ENCODE results near the gene MFSD1. TPM values are rescaled to one million over a fixed set of nuclear protein-coding genes. Genes with fewer than 3 reads are reported as not detected.
A peak's percentile ranks its signal among the peaks of the same experiment; 100 is the strongest.

MFSD1 gene
- total and polyA plus RNA-seq, 2 of the 13 experiments (the other 11 are each of a cell fraction or from before 2014, with no cell fraction given), result 17.3 to 37.9 TPM

DNA sequence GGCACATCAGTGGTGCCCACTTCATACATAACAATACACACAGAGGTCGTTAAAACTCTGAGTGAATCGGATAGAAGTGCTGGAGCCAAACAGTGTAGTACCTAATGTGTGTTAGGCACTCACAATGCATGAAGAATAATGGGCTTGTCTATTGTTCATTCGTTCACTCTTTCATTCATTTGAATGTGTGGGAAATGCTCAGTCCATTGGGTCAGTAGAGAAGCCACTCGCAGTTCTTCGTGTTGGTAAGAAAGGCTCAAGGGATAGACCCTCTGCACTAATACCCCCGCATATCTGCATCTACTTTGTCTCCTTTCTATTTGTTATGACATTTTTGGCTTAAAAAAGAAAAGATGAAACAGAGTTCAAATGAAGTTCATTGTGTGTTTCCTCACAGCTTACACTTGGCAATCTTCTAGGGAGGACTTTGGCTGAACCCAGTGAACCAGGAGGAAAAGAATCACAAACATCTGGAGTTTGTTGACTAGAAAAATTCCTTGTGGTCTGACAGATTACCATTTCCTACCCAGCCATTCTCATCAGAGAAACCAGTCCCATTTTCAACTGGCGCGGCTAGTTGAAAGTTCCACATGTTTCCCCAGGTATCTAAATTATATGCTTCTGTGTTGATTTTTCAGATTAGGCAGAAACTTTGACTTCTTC is 32.8 kb upstream of the MFSD1 start (continued):
- TF ChIP-seq, protein P1, sequence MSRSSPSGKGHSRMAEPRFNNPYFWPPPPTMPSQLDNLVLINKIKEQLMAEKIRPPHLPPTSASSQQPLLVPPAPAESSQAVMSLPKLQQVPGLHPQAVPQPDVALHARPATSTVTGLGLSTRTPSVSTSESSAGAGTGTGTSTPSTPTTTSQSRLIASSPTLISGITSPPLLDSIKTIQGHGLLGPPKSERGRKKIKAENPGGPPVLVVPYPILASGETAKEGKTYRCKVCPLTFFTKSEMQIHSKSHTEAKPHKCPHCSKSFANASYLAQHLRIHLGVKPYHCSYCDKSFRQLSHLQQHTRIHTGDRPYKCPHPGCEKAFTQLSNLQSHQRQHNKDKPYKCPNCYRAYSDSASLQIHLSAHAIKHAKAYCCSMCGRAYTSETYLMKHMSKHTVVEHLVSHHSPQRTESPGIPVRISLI (CRISPR knock-in tag; IDR thresholded peaks at IDR 0.05; ENCODE audit: borderline replicate concordance), result no peak
- TF ChIP-seq ZNF317 (CRISPR knock-in tag; IDR thresholded peaks at IDR 0.05) (no peak), ZNF333 (CRISPR knock-in tag; IDR thresholded peaks at IDR 0.05; ENCODE audit: borderline replicate concordance) (no peak), RXRB (CRISPR knock-in tag; IDR thresholded peaks at IDR 0.05; ENCODE audit: borderline replicate concordance) (peak; percentile 38), ZNF24 (IDR thresholded peaks at IDR 0.05) (0 out of 2 replicates have a peak, but pooled peaks have one; percentile 14), ZSCAN31 (CRISPR knock-in tag; IDR thresholded peaks at IDR 0.05; ENCODE audit: low read depth) (no peak), HMG20A (CRISPR knock-in tag; IDR thresholded peaks at IDR 0.05; ENCODE audit: borderline replicate concordance) (peak; percentile 62; the same call in 1 of the 2 replicates), ZNF296 (CRISPR knock-in tag; conservative IDR thresholded peaks at IDR 0.05) (no peak), MTF2 (CRISPR knock-in tag; IDR thresholded peaks at IDR 0.05; ENCODE audit: borderline replicate concordance) (no peak), FOXA3 (CRISPR knock-in tag; IDR thresholded peaks at IDR 0.05) (peak; percentile 54; the same call in 1 of the 2 replicates), SIN3A (IDR thresholded peaks at IDR 0.05; ENCODE audit: borderline replicate concordance, low read depth, low read length) (no peak), ZNF234 (CRISPR knock-in tag; conservative IDR thresholded peaks at IDR 0.05) (no peak), STAG1 (CRISPR knock-in tag; IDR thresholded peaks at IDR 0.05) (no peak), CREM (IDR thresholded peaks at IDR 0.05) (peak; percentile 35), CREM (CRISPR knock-in tag; IDR thresholded peaks at IDR 0.05) (no peak), NCOR1 (IDR thresholded peaks at IDR 0.05; ENCODE audit: borderline replicate concordance, low read length) (peak; percentile 52; the same call in 1 of the 2 replicates), ARID2 (CRISPR knock-in tag; IDR thresholded peaks at IDR 0.05; ENCODE audit: borderline replicate concordance) (no peak), ZNF468 (CRISPR knock-in tag; IDR thresholded peaks at IDR 0.05) (no peak), YEATS2 (CRISPR knock-in tag; IDR thresholded peaks at IDR 0.05; ENCODE audit: borderline replicate concordance) (no peak), ZNF329 (CRISPR knock-in tag; IDR thresholded peaks at IDR 0.05; ENCODE audit: low read depth) (no peak), ZNF598 (CRISPR knock-in tag; IDR thresholded peaks at IDR 0.05; ENCODE audit: borderline replicate concordance) (no peak), ISL2 (CRISPR knock-in tag; IDR thresholded peaks at IDR 0.05) (peak; percentile 66; the same call in 1 of the 2 replicates)
- TF ChIP-seq, protein P2, sequence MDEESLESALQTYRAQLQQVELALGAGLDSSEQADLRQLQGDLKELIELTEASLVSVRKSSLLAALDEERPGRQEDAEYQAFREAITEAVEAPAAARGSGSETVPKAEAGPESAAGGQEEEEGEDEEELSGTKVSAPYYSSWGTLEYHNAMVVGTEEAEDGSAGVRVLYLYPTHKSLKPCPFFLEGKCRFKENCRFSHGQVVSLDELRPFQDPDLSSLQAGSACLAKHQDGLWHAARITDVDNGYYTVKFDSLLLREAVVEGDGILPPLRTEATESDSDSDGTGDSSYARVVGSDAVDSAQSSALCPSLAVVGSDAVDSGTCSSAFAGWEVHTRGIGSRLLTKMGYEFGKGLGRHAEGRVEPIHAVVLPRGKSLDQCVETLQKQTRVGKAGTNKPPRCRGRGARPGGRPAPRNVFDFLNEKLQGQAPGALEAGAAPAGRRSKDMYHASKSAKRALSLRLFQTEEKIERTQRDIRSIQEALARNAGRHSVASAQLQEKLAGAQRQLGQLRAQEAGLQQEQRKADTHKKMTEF (CRISPR knock-in tag; IDR thresholded peaks at IDR 0.05), result 0 out of 2 replicates have a peak, but pooled peaks have one; percentile 35
- TF ChIP-seq, protein P3, sequence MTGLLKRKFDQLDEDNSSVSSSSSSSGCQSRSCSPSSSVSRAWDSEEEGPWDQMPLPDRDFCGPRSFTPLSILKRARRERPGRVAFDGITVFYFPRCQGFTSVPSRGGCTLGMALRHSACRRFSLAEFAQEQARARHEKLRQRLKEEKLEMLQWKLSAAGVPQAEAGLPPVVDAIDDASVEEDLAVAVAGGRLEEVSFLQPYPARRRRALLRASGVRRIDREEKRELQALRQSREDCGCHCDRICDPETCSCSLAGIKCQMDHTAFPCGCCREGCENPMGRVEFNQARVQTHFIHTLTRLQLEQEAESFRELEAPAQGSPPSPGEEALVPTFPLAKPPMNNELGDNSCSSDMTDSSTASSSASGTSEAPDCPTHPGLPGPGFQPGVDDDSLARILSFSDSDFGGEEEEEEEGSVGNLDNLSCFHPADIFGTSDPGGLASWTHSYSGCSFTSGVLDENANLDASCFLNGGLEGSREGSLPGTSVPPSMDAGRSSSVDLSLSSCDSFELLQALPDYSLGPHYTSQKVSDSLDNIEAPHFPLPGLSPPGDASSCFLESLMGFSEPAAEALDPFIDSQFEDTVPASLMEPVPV (CRISPR knock-in tag; IDR thresholded peaks at IDR 0.05), result no peak
- TF ChIP-seq, protein P4, sequence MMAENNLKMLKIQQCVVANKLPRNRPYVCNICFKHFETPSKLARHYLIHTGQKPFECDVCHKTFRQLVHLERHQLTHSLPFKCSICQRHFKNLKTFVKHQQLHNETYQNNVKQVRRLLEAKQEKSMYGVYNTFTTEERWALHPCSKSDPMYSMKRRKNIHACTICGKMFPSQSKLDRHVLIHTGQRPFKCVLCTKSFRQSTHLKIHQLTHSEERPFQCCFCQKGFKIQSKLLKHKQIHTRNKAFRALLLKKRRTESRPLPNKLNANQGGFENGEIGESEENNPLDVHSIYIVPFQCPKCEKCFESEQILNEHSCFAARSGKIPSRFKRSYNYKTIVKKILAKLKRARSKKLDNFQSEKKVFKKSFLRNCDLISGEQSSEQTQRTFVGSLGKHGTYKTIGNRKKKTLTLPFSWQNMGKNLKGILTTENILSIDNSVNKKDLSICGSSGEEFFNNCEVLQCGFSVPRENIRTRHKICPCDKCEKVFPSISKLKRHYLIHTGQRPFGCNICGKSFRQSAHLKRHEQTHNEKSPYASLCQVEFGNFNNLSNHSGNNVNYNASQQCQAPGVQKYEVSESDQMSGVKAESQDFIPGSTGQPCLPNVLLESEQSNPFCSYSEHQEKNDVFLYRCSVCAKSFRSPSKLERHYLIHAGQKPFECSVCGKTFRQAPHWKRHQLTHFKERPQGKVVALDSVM (CRISPR knock-in tag; IDR thresholded peaks at IDR 0.05), result no peak

Measured in HepG2 (cell line).